Heart left ventricle (tissue), 16 donors: ENCODE data around the gene TMBIM6. TPM values are rescaled to one million over a fixed set of nuclear protein-coding genes. Genes with fewer than 3 reads are reported as not detected.
"Not testable (repeated sequence)": the region's sequence is repeated elsewhere in the genome, so short reads cannot be mapped to it uniquely, and the experiment has no call there.

Experiments used
- ATAC-seq, 4 donors: fragments of 200-7000 bp; cut with Tn5 transposase; one replicate each; pipeline ENCODE4 v1.9.1; 2020 to 2022; ENCODE audit warnings: moderate library complexity in 4 of 4, mild to moderate bottlenecking in 3 of 4, moderate number of reproducible peaks in 1 of 4
- DNase-seq, 5 donors: peaks; one replicate each; pipeline ENCODE4 v3.0.0-alpha.2; 2020
- H3K27ac ChIP-seq, 12 donors: fragments of 200-600 bp; sonication (generic) in 4 of 12; one replicate each; pipeline versions ENCODE4 v1.5.0 to v1.8.0; 2016 to 2022; ENCODE audit warnings: mild to moderate bottlenecking in 2 of 12
- H3K27me3 ChIP-seq, 9 donors: fragments of 200-600 bp; sonication (generic) in 2 of 9; one replicate each; pipeline versions ENCODE4 v1.5.1 to v1.8.0; 2016 to 2022; ENCODE audit warnings: mild to moderate bottlenecking in 3 of 9
- H3K36me3 ChIP-seq, 9 donors: fragments of 200-600 bp; sonication (generic) in 2 of 9; one replicate each; pipeline versions ENCODE4 v1.5.0 to v1.8.0; 2018 to 2022; ENCODE audit warnings: mild to moderate bottlenecking in 2 of 9
- H3K4me1 ChIP-seq, 12 donors: fragments of 200-600 bp; sonication (generic) in 4 of 12; one replicate each; pipeline versions ENCODE4 v1.5.0 to v1.8.0; 2016 to 2022; ENCODE audit warnings: mild to moderate bottlenecking in 3 of 12
- H3K4me3 ChIP-seq, 12 donors: fragments of 200-600 bp; sonication (generic) in 4 of 12; one replicate each; pipeline versions ENCODE4 v1.5.0 to v1.8.0; 2017 to 2022; ENCODE audit warnings: mild to moderate bottlenecking in 9 of 12, moderate library complexity in 4 of 12
- H3K9me3 ChIP-seq, 12 donors: fragments of 200-600 bp; sonication (generic) in 4 of 12; one replicate each; pipeline versions ENCODE4 v1.5.0 to v1.8.0; 2016 to 2022; ENCODE audit warnings: mild to moderate bottlenecking in 1 of 12
- CTCF ChIP-seq, 12 donors: fragments of 200-600 bp; sonication (generic) in 4 of 12; IDR thresholded peaks; one replicate each; pipeline versions ENCODE4 v1.5.0 to v1.8.0; 2018 to 2022; ENCODE audit warnings: antibody characterized with exemption in 12 of 12, mild to moderate bottlenecking in 5 of 12
- POLR2A ChIP-seq, 2 donors: fragments of 450-650 bp; IDR thresholded peaks; one replicate each; pipeline ENCODE4 v1.6.1; 2017; ENCODE audit warnings: antibody characterized with exemption in 2 of 2, mild to moderate bottlenecking in 2 of 2, moderate library complexity in 2 of 2
- WGBS, 4 donors: extraction: QIAGEN DNeasy Blood & Tissue Kit in 2 of 4; methylation state at CpG; one replicate each; pipeline versions ENCODE4 v1.1.5 to v1.1.7; 2013 to 2018; 5-methylcytosine and 5-hydroxymethylcytosine counted together
- intact Hi-C, 10 donors: fragments of 100-400 bp; cut with DNase I; formaldehyde crosslinking; loops; one replicate each; pipeline versions ENCODE4 v1.11.1 to v1.14.2; 2022
- polyA plus RNA-seq, 2 donors: library from polyadenylated mRNA; stranded (reverse); fragments of 200-250 nt; gene quantifications; one replicate each; pipeline ENCODE4 v1.2.3, GENCODE V29; 2013
- total RNA-seq, 9 donors: library from RNA; depleted of rRNA in 2 of 9; stranded (reverse); fragments of >200 nt in 2 of 9; fragmentation: NEBNext Ultra II Directional in 3 of 9; extraction: Animal tissue kit (Norgen Biotek cat#: 25700) in 3 of 9; gene quantifications; one replicate each; pipeline versions ENCODE4 v1.1.0 to v1.2.4, GENCODE V29; 2016 to 2023
- donor health status: ischemic (EF 13 %, LVEDD 7.1; RV severe dilation, severe dysfunction).
- donor health status: healthy with polysubstance abuse.
- donor health status: DM: no; HTN: yes; CAD: no.
- donor health status: DM: no; HTN: no; CAD: no.
- donor health status: ischemic (EF 25% LVEDD 6.9; RV normal size, moderate dysfunction).
- donor health status: ischemic (EF 25% LVEDD 5.7; RV mildly dilated, moderate dysfunction).
- donor health status: healthy.
- donor health status: DM: yes; HTN: yes; CAD: no.
- donor health status: ischemic (EF 35%, LVEDD 5.7; RV mildly dilated, moderate dysfunction).
- donor health status: nonischemic (EF 11% LVEDD 7.7; RV severe dilation, severe dysfunction).
- donor health status: DM: yes; HTN: yes; CAD: no.
- donor health status: PGD.
- donor health status: ischemic (EF 29% LVEDD 5.4; RV normal size, mild dysfunction).
- donor health status: nonischemic (EF 23%, LVEDD 6.1; RV moderate dilation, normal function).

Gene TMBIM6
- total and polyA plus RNA-seq, 11 donors, result 105 to 376 (median 252) TPM

GRCh38 chr12:49728446-49728845, 12.9 kb upstream of the TMBIM6 start:
- 88 to 95% (median 93%) methylated on average over 3 of the region's 3 CpGs for WGBS, 4 donors
- Histone ChIP-seq H3K27me3 (peaks cover 0 to 8% (median 0%) of the 10 kb centered on the region in 9 donors), H3K36me3 (no peaks in the 10 kb centered on the region), H3K9me3 (no peaks in the 10 kb centered on the region), H3K27ac (no peak overlapping the region), H3K4me1 (no peaks in the 10 kb centered on the region), H3K4me3 (no peak overlapping the region)
- TF ChIP-seq POLR2A (IDR thresholded peaks at IDR 0.05) (no peak), CTCF (IDR thresholded peaks at IDR 0.05) (no peak)
- intact Hi-C loops, result no loop called here
- no peak for DNase-seq
- no peak for ATAC-seq

GRCh38 chr12:49730050-49730449, 11.3 kb upstream of the TMBIM6 start:
- Histone ChIP-seq H3K27ac (no peak overlapping the region), H3K4me3 (no peak overlapping the region), H3K27me3 (peaks cover 0 to 6% (median 0%) of the 10 kb centered on the region in 9 donors), H3K4me1 (no peaks in the 10 kb centered on the region), H3K36me3 (no peaks in the 10 kb centered on the region), H3K9me3 (no peaks in the 10 kb centered on the region)
- TF ChIP-seq POLR2A (IDR thresholded peaks at IDR 0.05), result no peak
- TF ChIP-seq CTCF (IDR thresholded peaks at IDR 0.05), result no peak
- intact Hi-C loops, result no loop called here
- ATAC-seq (no peak), DNase-seq (no peak)
- WGBS, 4 donors, result 68 to 80% (median 77%) methylated on average over 1 of the region's 1 CpG

- Histone ChIP-seq H3K4me3 (no peak overlapping the region), H3K36me3 (no peaks in the 10 kb centered on the region), H3K4me1 (no peaks in the 10 kb centered on the region), H3K9me3 (no peaks in the 10 kb centered on the region), H3K27me3 (no peaks in the 10 kb centered on the region), H3K27ac (no peak overlapping the region)
- WGBS, 4 donors, result 86 to 93% (median 92%) methylated on average over 3 of the region's 3 CpGs
- TF ChIP-seq CTCF (IDR thresholded peaks at IDR 0.05), result no peak
- TF ChIP-seq POLR2A (IDR thresholded peaks at IDR 0.05), result no peak
- DNase-seq, result no peak
- ATAC-seq, result no peak
- intact Hi-C loops, result no loop called here
Observed at GRCh38 chr12:49730568-49731101, 10.7 kb upstream of the TMBIM6 start.

- Histone ChIP-seq H3K27me3 (no peaks in the 10 kb centered on the region), H3K27ac (no peak overlapping the region), H3K36me3 (no peaks in the 10 kb centered on the region), H3K4me3 (no peak overlapping the region), H3K9me3 (no peaks in the 10 kb centered on the region), H3K4me1 (no peaks in the 10 kb centered on the region)
- intact Hi-C loops, result no loop called here
- 72 to 77% (median 75%) methylated on average over 10 of the region's 10 CpGs for WGBS, 4 donors
- DNase-seq, result no peak
- ATAC-seq, result no peak
- TF ChIP-seq CTCF (IDR thresholded peaks at IDR 0.05), result no peak
- no peak for TF ChIP-seq POLR2A (IDR thresholded peaks at IDR 0.05)
Observed at GRCh38 chr12:49733219-49734017, 7.9 kb upstream of the TMBIM6 start.

GRCh38 chr12:49734900-49735299, 6.5 kb upstream of the TMBIM6 start:
- H3K9me3 ChIP-seq, H3K27me3 ChIP-seq, ATAC-seq, H3K36me3 ChIP-seq, H3K4me1 ChIP-seq, intact Hi-C loops, H3K4me3 ChIP-seq, DNase-seq, H3K27ac ChIP-seq: not testable (repeated sequence)
- 93 to 95% (median 94%) methylated on average over 7 of the region's 7 CpGs for WGBS, 4 donors

- ATAC-seq, H3K27ac ChIP-seq, H3K27me3 ChIP-seq, DNase-seq, intact Hi-C loops, H3K36me3 ChIP-seq, H3K4me3 ChIP-seq, H3K9me3 ChIP-seq: not testable (repeated sequence)
- 73 to 89% (median 84%) methylated on average over 5 of the region's 5 CpGs for WGBS, 4 donors
- peaks cover 9 to 22% (median 16%) of the 10 kb centered on the region in 12 donors for H3K4me1 ChIP-seq
Observed at GRCh38 chr12:49738721-49739120, 2.6 kb upstream of the TMBIM6 start.

- peak overlapping the region in 1 of 12 donors; percentile 96 for H3K27ac ChIP-seq
Observed at GRCh38 chr12:49740277-49740676, 1.1 kb upstream of the TMBIM6 start.

More at GRCh38 chr12:49740277-49740676, 1.1 kb upstream of the TMBIM6 start:
- H3K36me3 ChIP-seq, result peaks cover 0 to 20% (median 0%) of the 10 kb centered on the region in 9 donors
- not testable (repeated sequence) for H3K9me3 ChIP-seq, ATAC-seq, DNase-seq, H3K27me3 ChIP-seq, H3K4me3 ChIP-seq
- intact Hi-C loops, result loop anchor here in 1 of 10 donors (2.0 to 5.0 kb wide), 2 partner anchors 23 to 37 kb away; no protein-coding TSS in a partner anchor
- WGBS, 4 donors, result 91 to 96% (median 94%) methylated on average over 12 of the region's 12 CpGs
- peaks cover 20 to 38% (median 31%) of the 10 kb centered on the region in 12 donors for H3K4me1 ChIP-seq
